CD14-positive monocyte (primary cell): Measurements from ENCODE around the gene TTR. TPM values are rescaled to one million over a fixed set of nuclear protein-coding genes. Genes with fewer than 3 reads are reported as not detected.
A peak's percentile ranks its signal among the peaks of the same experiment; 100 is the strongest.

Experiments
- DNase-seq, 3 donors: peaks; one replicate each; pipeline ENCODE4 v3.0.0-alpha.2; 2011 to 2022
- H2AFZ ChIP-seq: 2 replicates; pipeline ENCODE4 v1.6.0; 2012; ENCODE audit warnings: mild to moderate bottlenecking, low read depth, low read length, inconsistent platforms; ENCODE audit not compliant: insufficient read depth, poor library complexity, severe bottlenecking
- H3K27ac ChIP-seq, 2 donors: 1 replicate in 1 of 2; 2 replicates in 1 of 2; pipeline ENCODE4 v1.5.1; 2012 to 2013; ENCODE audit warnings: low read length in 2 of 2, control low read depth in 1 of 2, inconsistent platforms in 1 of 2, low read depth in 1 of 2, mild to moderate bottlenecking in 1 of 2
- H3K27me3 ChIP-seq, 2 donors: one replicate each; pipeline versions ENCODE4 v1.6.0 to v1.6.1; 2011 to 2013; ENCODE audit warnings: low read length in 2 of 2; ENCODE audit not compliant: control insufficient read depth in 2 of 2, insufficient read depth in 2 of 2
- H3K36me3 ChIP-seq, 2 donors: replicated peaks in 1 of 2; 1 replicate in 1 of 2; 2 replicates in 1 of 2; pipeline versions ENCODE4 v1.5.1 to v1.6.1; 2012 to 2013; ENCODE audit warnings: low read length in 2 of 2, control low read depth in 1 of 2, inconsistent platforms in 1 of 2, mild to moderate bottlenecking in 1 of 2; ENCODE audit not compliant: insufficient read depth in 2 of 2, control insufficient read depth in 1 of 2
- H3K4me1 ChIP-seq, 2 donors: 1 replicate in 1 of 2; 2 replicates in 1 of 2; pipeline versions ENCODE4 v1.5.1 to v1.6.1; 2012 to 2013; ENCODE audit warnings: low read length in 2 of 2, control low read depth in 1 of 2, inconsistent platforms in 1 of 2, mild to moderate bottlenecking in 1 of 2, moderate library complexity in 1 of 2; ENCODE audit not compliant: insufficient read depth in 2 of 2, control insufficient read depth in 1 of 2
- H3K4me2 ChIP-seq: replicated peaks from 2 replicates; pipeline ENCODE3; 2012; ENCODE audit warnings: low read length, moderate library complexity, mild to moderate bottlenecking; ENCODE audit not compliant: poor library complexity, severe bottlenecking; ENCODE audit errors: extremely low read depth
- H3K4me3 ChIP-seq, 3 experiments: fragments of 200-600 bp in 1 of 3; sonication (generic) in 1 of 3; replicated peaks in 1 of 3; 1 replicate in 2 of 3; 2 replicates in 1 of 3; pipeline ENCODE4 v1.5.1; 2011 to 2013; ENCODE audit warnings: low read length in 3 of 3, mild to moderate bottlenecking in 3 of 3, control low read depth in 2 of 3, low read depth in 2 of 3, inconsistent platforms in 1 of 3, moderate library complexity in 1 of 3
- H3K79me2 ChIP-seq: 2 replicates; pipeline ENCODE4 v1.6.0; 2012; ENCODE audit warnings: mild to moderate bottlenecking, control low read depth, inconsistent platforms, low read length, moderate library complexity; ENCODE audit not compliant: insufficient read depth
- H3K9ac ChIP-seq: 2 replicates; pipeline ENCODE4 v1.6.0; 2017; ENCODE audit warnings: low read length, mild to moderate bottlenecking; ENCODE audit not compliant: insufficient read depth, poor library complexity, severe bottlenecking
- H3K9me3 ChIP-seq, 2 donors: replicated peaks in 1 of 2; 1 replicate in 1 of 2; 2 replicates in 1 of 2; pipeline versions ENCODE4 v1.5.1 to v1.6.1; 2012 to 2013; ENCODE audit warnings: low read length in 2 of 2, control low read depth in 1 of 2; ENCODE audit not compliant: control insufficient read depth in 1 of 2, insufficient read depth in 1 of 2
- H4K20me1 ChIP-seq: 2 replicates; pipeline ENCODE4 v1.6.0; 2012; ENCODE audit warnings: mild to moderate bottlenecking, low read length, control low read depth, moderate library complexity; ENCODE audit not compliant: insufficient read depth
- H3K27ac Mint-ChIP-seq, 7 donors: one replicate each; pipeline ENCODE4 v1.8.0; 2020; ENCODE audit warnings: mild to moderate bottlenecking in 7 of 7, mixed read lengths in 7 of 7, moderate library complexity in 6 of 7, inconsistent platforms in 2 of 7
- H3K27me3 Mint-ChIP-seq, 3 donors: one replicate each; pipeline ENCODE4 v1.8.0; 2021 to 2022; ENCODE audit warnings: low read depth in 3 of 3, mild to moderate bottlenecking in 3 of 3, mixed read lengths in 3 of 3, moderate library complexity in 3 of 3, inconsistent platforms in 1 of 3
- H3K36me3 Mint-ChIP-seq, 2 donors: one replicate each; pipeline ENCODE4 v1.8.0; 2020; ENCODE audit warnings: mixed read lengths in 2 of 2, inconsistent platforms in 1 of 2, mild to moderate bottlenecking in 1 of 2
- H3K4me1 Mint-ChIP-seq: one replicate; pipeline ENCODE4 v1.8.0; 2020; ENCODE audit warnings: mild to moderate bottlenecking, mixed read lengths
- H3K4me3 Mint-ChIP-seq, 2 donors: one replicate each; pipeline ENCODE4 v1.8.0; 2020; ENCODE audit warnings: mild to moderate bottlenecking in 2 of 2, mixed read lengths in 2 of 2, moderate library complexity in 1 of 2
- H3K9me3 Mint-ChIP-seq, 7 donors: one replicate each; pipeline ENCODE4 v1.8.0; 2020 to 2022; ENCODE audit warnings: mixed read lengths in 7 of 7, mild to moderate bottlenecking in 6 of 7, moderate library complexity in 6 of 7, inconsistent platforms in 2 of 7
- CTCF ChIP-seq: fragments of 200-600 bp; IDR thresholded peaks from one replicate; pipeline ENCODE4 v1.8.0; 2022; ENCODE audit warnings: antibody characterized with exemption, mild to moderate bottlenecking
- WGBS: methylation state at CpG from one replicate; pipeline ENCODE4 v1.1.5; 2013; ENCODE audit warnings: missing lambda C conversion rate; ENCODE audit not compliant: insufficient coverage; 5-methylcytosine and 5-hydroxymethylcytosine counted together
- intact Hi-C, 2 donors: fragments of 100-400 bp; cut with micrococcal nuclease; formaldehyde crosslinking; loops; one replicate each; pipeline versions ENCODE4 v1.15.0 to v1.15.1; 2023
- polyA plus RNA-seq, 3 donors: library from polyadenylated mRNA; depleted of rRNA in 1 of 3; unstranded in 2 of 3; stranded (reverse) in 1 of 3; fragments of 300-500 nt in 2 of 3; fragments of >200 nt in 1 of 3; fragmentation: Illumina TruSeq in 2 of 3; gene quantifications; 1 replicate in 2 of 3; 2 replicates in 1 of 3; pipeline ENCODE4 v1.2.3, GENCODE V29; 2012 to 2021

TTR gene
- polyA plus RNA-seq, 3 donors, result not detected

GRCh38 chr18:31566576-31567306, 24.9 kb upstream of the TTR start:
- H3K9me3 Mint-ChIP-seq, result no peaks in the 10 kb centered on the region

GRCh38 chr18:31572368-31572767, 19.3 kb upstream of the TTR start:
- Mint-ChIP-seq H3K36me3 (no peaks in the 10 kb centered on the region), H3K9me3 (no peaks in the 10 kb centered on the region), H3K27me3 (peaks cover 0 to 2% (median 0%) of the 10 kb centered on the region in 3 donors), H3K4me3 (no peak overlapping the region), H3K27ac (no peak overlapping the region), H3K4me1 (no peaks in the 10 kb centered on the region)
- H3K79me2 ChIP-seq, result no peaks in the 10 kb centered on the region
- H3K36me3 ChIP-seq, result no peaks in the 10 kb centered on the region
- H3K4me3 ChIP-seq, result no peak overlapping the region
- H2AFZ ChIP-seq, result no peak overlapping the region
- no peak overlapping the region for H3K27ac ChIP-seq
- intact Hi-C loops, result no loop called here
- 76% methylated on average over 8 of the region's 9 CpGs for WGBS
- no peak overlapping the region for H3K4me2 ChIP-seq
- TF ChIP-seq CTCF, result no peak
- no peak overlapping the region for H3K9ac ChIP-seq
- no peaks in the 10 kb centered on the region for H4K20me1 ChIP-seq
- H3K9me3 ChIP-seq, result no peaks in the 10 kb centered on the region
- H3K4me1 ChIP-seq, result no peaks in the 10 kb centered on the region
- H3K27me3 ChIP-seq, result no peaks in the 10 kb centered on the region
- DNase-seq, result no peak

More at GRCh38 chr18:31566576-31567306, 24.9 kb upstream of the TTR start:
- Histone ChIP-seq H2AFZ (no peak overlapping the region), H3K79me2 (no peaks in the 10 kb centered on the region), H4K20me1 (no peaks in the 10 kb centered on the region), H3K4me2 (no peak overlapping the region), H3K9ac (no peak overlapping the region), H3K36me3 (no peaks in the 10 kb centered on the region), H3K4me3 (no peak overlapping the region), H3K4me1 (no peaks in the 10 kb centered on the region), H3K27ac (no peak overlapping the region), H3K27me3 (no peaks in the 10 kb centered on the region), H3K9me3 (no peaks in the 10 kb centered on the region)
- H3K4me1 Mint-ChIP-seq, result no peaks in the 10 kb centered on the region
- DNase-seq, result no peak
- no peak for TF ChIP-seq CTCF
- no peaks in the 10 kb centered on the region for H3K36me3 Mint-ChIP-seq
- WGBS, result 46% methylated on average over 2 of the region's 4 CpGs
- no peak overlapping the region for H3K4me3 Mint-ChIP-seq
- intact Hi-C loops, result no loop called here
- H3K27ac Mint-ChIP-seq, result peak overlapping the region in 1 of 7 donors; percentile 55
- H3K27me3 Mint-ChIP-seq, result peaks cover 0 to 8% (median 1%) of the 10 kb centered on the region in 3 donors
